Gastrocnemius medialis (tissue), 4 donors: Measurements from ENCODE around the gene VSTM2L. TPM values are rescaled to one million over a fixed set of nuclear protein-coding genes. Genes with fewer than 3 reads are reported as not detected.

ENCODE experiments used
- ATAC-seq, 2 donors: fragments of 150-250 bp; one replicate each; pipeline ENCODE4 v1.9.1; 2016
- DNase-seq, 2 donors: peaks; one replicate each; pipeline ENCODE4 v3.0.0-alpha.2; 2019
- H3K27ac ChIP-seq, 4 donors: fragments of 200-600 bp; sonication (generic); 1 replicate in 1 of 4; 2 replicates in 3 of 4; pipeline ENCODE4 v1.5.1; 2016 to 2018; ENCODE audit warnings: mild to moderate bottlenecking in 2 of 4, moderate library complexity in 1 of 4
- H3K27me3 ChIP-seq, 3 donors: fragments of 200-600 bp; sonication (generic) in 2 of 3; 1 replicate in 1 of 3; 2 replicates in 2 of 3; pipeline versions ENCODE4 v1.5.1 to v1.6.0; 2016 to 2019; ENCODE audit warnings: mild to moderate bottlenecking in 1 of 3, moderate library complexity in 1 of 3
- H3K36me3 ChIP-seq, 2 donors: fragments of 200-600 bp; sonication (generic) in 1 of 2; one replicate each; pipeline ENCODE4 v1.5.1; 2017 to 2018
- H3K4me1 ChIP-seq, 2 donors: fragments of 200-600 bp; sonication (generic) in 1 of 2; one replicate each; pipeline ENCODE4 v1.5.1; 2016 to 2017; ENCODE audit warnings: mild to moderate bottlenecking in 2 of 2
- H3K4me3 ChIP-seq, 4 donors: fragments of 200-600 bp; sonication (generic) in 3 of 4; 1 replicate in 1 of 4; 2 replicates in 3 of 4; pipeline ENCODE4 v1.5.1; 2016 to 2019; ENCODE audit warnings: mild to moderate bottlenecking in 2 of 4
- H3K9me3 ChIP-seq, 3 donors: fragments of 200-600 bp; sonication (generic) in 2 of 3; 1 replicate in 1 of 3; 2 replicates in 2 of 3; pipeline ENCODE4 v1.5.1; 2016 to 2019
- CTCF ChIP-seq, 5 experiments: fragments of 450-650 bp in 3 of 5; fragments of 200-600 bp in 2 of 5; sonication (generic) in 2 of 5; IDR thresholded peaks in 4 of 5; conservative IDR thresholded peaks in 1 of 5; 1 replicate in 4 of 5; 2 replicates in 1 of 5; pipeline ENCODE4 v1.5.1; 2016 to 2019; ENCODE audit warnings: antibody characterized with exemption in 5 of 5, mild to moderate bottlenecking in 3 of 5, moderate library complexity in 3 of 5
- POLR2A ChIP-seq, 2 donors: fragments of 450-650 bp; IDR thresholded peaks; one replicate each; pipeline ENCODE4 v1.6.1; 2017; ENCODE audit warnings: antibody characterized with exemption in 2 of 2, mild to moderate bottlenecking in 2 of 2, moderate library complexity in 2 of 2
- in situ Hi-C, 4 donors: fragments of 200-750 bp; cut with MboI; loops; one replicate each; pipeline versions ENCODE4 v1.15.0 to v1.8.0; 2017; ENCODE audit warnings: low sequenced_read_pairs in 4 of 4
- intact Hi-C: fragments of 100-400 bp; cut with DNase I; formaldehyde crosslinking; loops from one replicate; pipeline ENCODE4 v1.15.1; 2023; ENCODE audit warnings: low total_unique reads
- total RNA-seq, 4 donors: library from RNA; depleted of rRNA; stranded (reverse); fragments of >200 nt; gene quantifications; one replicate each; pipeline versions ENCODE4 v1.1.0 to v1.2.3, GENCODE V29; 2016

The VSTM2L gene
- total RNA-seq, 4 donors from 2014 or later, result 1.6 to 2.6 (median 2.4) TPM; not detected in 1

GRCh38 chr20:37939701-37940560 lies 37.0 kb downstream of the VSTM2L start:
- no peak overlapping the region for H3K27ac ChIP-seq

GRCh38 chr20:37940858-37941257 lies 37.9 kb downstream of the VSTM2L start:
- no peak for DNase-seq
- ATAC-seq, result no peak
- Histone ChIP-seq H3K27me3 (peaks cover 0 to 3% (median 0%) of the 10 kb centered on the region in 3 donors), H3K36me3 (no peaks in the 10 kb centered on the region), H3K27ac (no peak overlapping the region), H3K9me3 (no peaks in the 10 kb centered on the region), H3K4me3 (no peak overlapping the region), H3K4me1 (no peaks in the 10 kb centered on the region)
- intact Hi-C loops, result no loop called here
- TF ChIP-seq POLR2A (IDR thresholded peaks at IDR 0.05) (no peak), CTCF (IDR thresholded peaks at IDR 0.05 in 4 of 5, conservative IDR thresholded peaks at IDR 0.05 in 1 of 5) (no peak)
- in situ Hi-C loops, result no loop called here

More at GRCh38 chr20:37939701-37940560, 37.0 kb downstream of the VSTM2L start:
- H3K27me3 ChIP-seq, result no peaks in the 10 kb centered on the region
- no peaks in the 10 kb centered on the region for H3K4me1 ChIP-seq
- ATAC-seq, result no peak
- in situ Hi-C loops, result no loop called here
- intact Hi-C loops, result no loop called here
- H3K36me3 ChIP-seq, result no peaks in the 10 kb centered on the region
- no peaks in the 10 kb centered on the region for H3K9me3 ChIP-seq
- no peak for TF ChIP-seq POLR2A (IDR thresholded peaks at IDR 0.05)
- no peak for TF ChIP-seq CTCF (IDR thresholded peaks at IDR 0.05 in 4 of 5, conservative IDR thresholded peaks at IDR 0.05 in 1 of 5)
- no peak for DNase-seq
- no peak overlapping the region for H3K4me3 ChIP-seq

- in situ Hi-C loops (no loop called here), intact Hi-C loops (no loop called here)
- peaks cover 0 to 3% (median 0%) of the 10 kb centered on the region in 3 donors for H3K27me3 ChIP-seq
- no peaks in the 10 kb centered on the region for H3K36me3 ChIP-seq
- H3K4me3 ChIP-seq, result no peak overlapping the region
- H3K27ac ChIP-seq, result no peak overlapping the region
- no peaks in the 10 kb centered on the region for H3K9me3 ChIP-seq
- ATAC-seq, result no peak
- no peaks in the 10 kb centered on the region for H3K4me1 ChIP-seq
- DNase-seq, result no peak
- TF ChIP-seq POLR2A (IDR thresholded peaks at IDR 0.05) (no peak), CTCF (IDR thresholded peaks at IDR 0.05 in 4 of 5, conservative IDR thresholded peaks at IDR 0.05 in 1 of 5) (no peak)
Measured at GRCh38 chr20:37941332-37941731, 38.4 kb downstream of the VSTM2L start.

- H3K4me1 ChIP-seq, result no peaks in the 10 kb centered on the region
- TF ChIP-seq CTCF (IDR thresholded peaks at IDR 0.05 in 4 of 5, conservative IDR thresholded peaks at IDR 0.05 in 1 of 5) (no peak), POLR2A (IDR thresholded peaks at IDR 0.05) (no peak)
- intact Hi-C loops (no loop called here), in situ Hi-C loops (no loop called here)
- DNase-seq (no peak), ATAC-seq (no peak)
- peaks cover 0 to 3% (median 0%) of the 10 kb centered on the region in 3 donors for H3K27me3 ChIP-seq
- no peaks in the 10 kb centered on the region for H3K36me3 ChIP-seq
- H3K27ac ChIP-seq, result no peak overlapping the region
- no peaks in the 10 kb centered on the region for H3K9me3 ChIP-seq
- H3K4me3 ChIP-seq, result no peak overlapping the region
Measured at GRCh38 chr20:37941992-37942391, 39.1 kb downstream of the VSTM2L start.
